HG03575 (cell line): Measurements from ENCODE around the gene SLC17A1.

Experiments
- ATAC-seq: cut with Tn5 transposase; IDR thresholded peaks from one replicate; pipeline ENCODE4 v1.9.1; 2021; ENCODE audit not compliant: unreplicated experiment, insufficient number of reproducible peaks, low FRiP score; ENCODE audit errors: extremely low read depth

SLC17A1 gene

DNA sequence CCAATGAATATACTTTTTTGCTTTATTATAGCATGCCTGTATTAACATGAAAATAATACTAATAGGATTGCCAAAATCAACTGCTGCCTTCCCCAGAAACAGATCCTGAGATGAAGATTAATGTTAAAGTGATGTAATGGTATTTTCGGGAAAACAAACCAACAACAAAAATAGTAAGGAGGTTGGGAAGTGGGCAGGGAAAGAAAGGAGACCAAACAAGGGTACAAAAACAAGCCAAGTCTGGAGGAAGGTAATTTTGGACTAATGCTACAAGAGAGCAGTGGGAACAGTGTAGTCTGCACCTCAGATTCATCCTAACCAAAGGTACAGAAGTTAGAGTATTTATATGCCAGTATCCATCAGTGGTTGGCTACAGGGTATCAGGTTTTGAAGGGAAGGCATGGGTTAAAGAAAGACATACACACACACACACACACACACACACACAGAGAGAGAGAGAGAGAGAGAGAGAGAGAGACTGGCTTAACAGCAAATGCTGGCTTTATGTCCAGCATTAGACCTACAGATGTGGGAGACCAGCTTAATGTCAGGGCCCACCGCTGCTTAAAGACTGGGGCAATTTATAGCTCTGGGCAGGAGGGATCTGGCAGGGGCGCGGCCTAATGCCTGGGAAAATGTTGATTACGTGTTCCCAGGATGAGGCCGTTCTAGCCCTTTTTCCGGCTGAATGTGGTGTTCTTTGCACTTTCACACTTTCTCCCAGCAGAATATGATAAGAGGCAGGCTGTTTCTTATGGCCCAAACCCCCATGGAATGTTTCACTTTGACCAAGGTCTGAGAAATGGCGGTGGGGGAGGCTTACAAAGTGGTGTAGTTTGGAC, 3.8 kb upstream of the SLC17A1 start:
- no peak for ATAC-seq

DNA sequence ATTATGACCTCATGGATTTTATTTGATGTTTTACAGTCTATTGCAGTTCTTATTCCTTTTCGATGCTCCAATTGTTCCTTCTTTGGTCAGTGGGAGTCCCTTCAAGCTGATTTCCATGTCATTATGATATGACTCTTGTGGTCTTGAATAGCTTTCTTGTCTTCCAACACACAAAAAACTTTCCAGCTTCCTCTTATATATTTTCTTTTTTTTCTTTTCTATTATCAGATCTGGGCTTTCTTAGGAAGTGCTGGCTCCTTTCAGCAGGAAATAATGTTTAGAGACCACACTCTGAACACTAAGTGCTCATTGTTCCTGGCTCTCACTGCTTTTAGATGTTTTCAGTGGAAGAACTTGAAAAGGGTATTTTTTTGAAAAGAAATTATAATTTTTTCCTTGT, 3.1 kb upstream of the SLC17A1 start:
- no peak for ATAC-seq

DNA sequence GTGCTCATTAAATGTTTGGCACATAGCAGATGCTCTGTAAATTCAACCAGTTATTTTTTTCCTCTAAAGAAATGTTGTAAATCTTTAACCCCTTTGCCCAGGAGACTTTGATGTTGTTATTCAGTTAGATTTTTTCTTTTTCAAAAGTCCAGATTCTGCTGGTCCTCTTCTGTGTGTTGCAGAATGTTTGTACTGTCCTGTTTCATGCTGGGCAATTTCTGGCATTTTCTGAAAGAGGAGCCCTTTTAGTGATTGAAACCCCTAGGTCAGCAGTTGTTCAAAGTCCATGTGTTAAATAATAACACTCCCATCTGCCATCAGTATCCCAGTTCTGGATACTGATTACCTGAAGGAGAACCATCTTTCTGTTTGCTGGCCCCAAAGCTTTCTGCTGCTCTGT, 1.3 kb upstream of the SLC17A1 start:
- no peak for ATAC-seq

DNA sequence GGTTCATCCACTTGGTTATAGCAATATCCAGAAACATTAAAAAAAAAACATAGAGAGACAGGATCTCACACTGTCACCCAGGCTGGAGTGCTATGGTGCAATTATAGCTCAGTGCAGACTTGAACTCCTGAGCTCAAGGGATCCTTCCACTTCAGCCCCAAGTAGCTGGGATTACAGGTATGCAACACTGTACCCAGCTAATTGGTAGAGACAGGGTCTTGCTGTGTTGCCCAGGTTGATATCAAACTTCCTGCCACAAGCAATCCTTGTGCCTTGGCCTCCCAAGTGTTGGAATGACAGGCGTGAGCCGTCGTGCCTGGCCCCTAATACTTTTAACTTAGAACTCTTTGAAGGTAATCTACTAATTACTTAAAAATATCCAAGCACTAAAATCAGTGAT, 818 bp upstream of the SLC17A1 start:
- ATAC-seq = no peak

DNA sequence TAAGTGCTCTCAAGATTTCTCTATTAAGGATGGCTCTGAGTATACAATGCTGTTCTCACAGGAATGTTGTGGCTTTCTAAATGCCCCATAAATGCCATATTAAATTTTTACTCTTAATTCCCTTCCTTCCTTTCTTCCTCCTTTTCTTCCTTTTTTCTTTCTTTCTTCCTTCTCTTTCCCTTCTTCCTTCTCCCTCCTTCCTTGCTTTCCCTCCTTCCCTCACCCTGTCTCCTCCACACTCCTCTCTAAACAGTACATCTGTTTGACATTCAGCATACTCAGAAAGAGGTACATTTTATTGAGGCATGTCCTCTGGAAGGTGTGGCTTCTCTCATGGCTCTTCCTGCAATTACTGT, 433 bp upstream of the SLC17A1 start:
- no peak for ATAC-seq

DNA sequence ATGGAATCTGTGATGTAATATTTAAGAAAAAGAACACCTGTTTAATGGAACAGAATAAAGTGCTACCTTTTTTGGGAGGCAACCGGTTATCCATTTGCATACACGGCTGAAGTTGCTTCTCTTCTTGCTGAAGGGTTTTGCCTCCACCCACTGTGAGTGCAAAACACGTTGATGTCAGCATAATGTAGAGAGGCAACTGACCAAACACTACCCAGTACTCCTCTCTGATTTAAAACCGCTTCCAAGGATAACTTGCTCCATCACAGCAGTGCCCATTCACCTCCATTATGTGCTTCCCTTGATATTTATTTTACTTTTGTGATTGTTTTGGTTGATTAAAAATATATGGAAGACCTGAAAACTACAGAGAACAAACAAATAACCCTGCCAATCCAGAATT, 1.4 kb downstream of the SLC17A1 start:
- no peak for ATAC-seq

DNA sequence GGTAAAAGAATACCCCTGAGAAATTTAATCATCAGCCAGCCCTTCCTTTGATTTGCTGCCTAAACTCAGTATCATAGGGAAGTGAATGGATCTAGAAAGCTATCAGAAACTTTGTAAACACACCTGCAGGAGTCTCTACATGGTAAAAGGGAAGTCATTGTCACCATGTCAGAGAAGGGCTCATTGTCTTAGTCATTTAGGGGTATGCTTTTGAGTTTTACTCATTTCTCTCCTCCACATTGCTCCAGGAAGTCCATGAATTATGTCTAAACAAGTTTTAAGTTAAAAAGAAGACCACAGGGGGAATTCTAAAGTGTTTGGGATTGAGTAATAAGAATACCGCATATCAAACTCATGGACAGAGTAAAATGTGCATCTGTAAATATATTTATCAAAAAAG, 2.5 kb downstream of the SLC17A1 start:
- no peak for ATAC-seq

DNA sequence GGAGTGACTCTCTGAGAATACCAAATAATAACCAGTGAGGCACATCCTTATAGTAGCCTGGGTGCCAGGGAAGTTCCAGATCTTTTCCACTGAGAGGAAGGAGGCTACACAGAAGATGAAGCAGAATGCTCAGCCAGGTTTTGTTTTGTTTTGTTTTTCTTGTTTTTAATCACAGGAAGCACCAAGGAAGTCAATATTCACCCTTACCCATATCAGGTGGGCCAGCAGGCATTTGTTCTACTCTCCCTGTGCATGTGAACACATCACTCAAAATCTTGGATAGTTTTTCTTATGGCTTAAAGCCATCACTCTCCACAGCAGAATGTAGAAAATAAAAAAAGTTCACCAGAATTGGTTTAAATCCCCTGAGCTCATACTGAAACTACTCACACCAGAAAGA, 10.5 kb downstream of the SLC17A1 start:
- no peak for ATAC-seq

DNA sequence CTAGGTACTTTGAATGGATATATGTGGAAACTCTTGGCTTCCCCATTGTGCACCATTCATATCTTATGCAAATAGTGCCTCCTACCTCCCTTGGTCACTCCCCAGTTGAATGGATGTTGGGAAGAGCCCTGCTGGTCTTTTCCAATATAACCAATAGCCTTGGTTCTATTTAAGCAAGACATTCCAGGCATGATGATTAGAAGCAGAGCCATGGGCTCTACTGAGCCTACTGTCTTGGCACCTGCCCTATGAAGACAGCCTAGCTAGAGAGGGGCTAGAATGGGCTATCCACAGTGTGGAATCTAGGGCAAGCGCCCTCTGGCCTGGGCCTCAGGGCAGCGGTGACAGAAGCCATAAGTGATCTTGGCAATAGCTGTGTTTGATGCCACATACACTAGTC, 15.6 kb downstream of the SLC17A1 start:
- ATAC-seq = no peak

DNA sequence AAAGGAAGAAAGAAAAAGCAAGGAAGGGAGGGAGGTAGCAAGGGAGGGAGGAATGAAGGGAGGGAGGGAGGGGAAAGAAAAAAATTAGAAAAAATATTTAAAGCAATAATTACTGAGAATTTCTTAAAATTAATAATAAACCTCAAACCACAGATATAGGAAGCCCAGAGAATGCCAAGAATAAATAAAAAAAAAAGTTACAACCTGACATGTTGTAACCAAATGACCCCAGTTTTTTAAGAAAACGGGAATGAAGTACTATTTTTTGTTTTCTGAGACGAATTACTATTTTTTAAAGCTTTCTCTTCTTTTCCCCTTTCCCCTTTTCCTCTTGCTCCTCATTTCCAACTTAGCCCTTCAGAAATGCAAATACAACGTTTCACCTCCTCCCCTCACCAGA, 16.7 kb downstream of the SLC17A1 start:
- no peak for ATAC-seq

DNA sequence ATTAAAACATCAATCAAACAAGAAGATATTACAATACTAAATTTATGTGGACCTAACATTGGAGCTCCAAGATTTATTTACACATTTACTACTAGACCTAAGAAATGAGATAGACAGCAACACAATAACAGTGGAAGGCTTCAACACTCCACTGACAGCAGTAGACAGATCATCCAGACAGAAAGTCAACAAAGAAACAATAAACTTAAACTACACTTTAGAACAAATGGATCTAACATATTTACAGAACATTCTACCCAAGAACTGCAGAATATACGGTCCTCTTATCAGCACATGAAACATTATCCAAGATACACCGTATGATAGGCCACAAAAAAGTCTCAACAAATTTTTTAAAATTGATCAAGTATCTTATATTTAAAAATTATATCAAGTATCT, 27.0 kb downstream of the SLC17A1 start:
- no peak for ATAC-seq

DNA sequence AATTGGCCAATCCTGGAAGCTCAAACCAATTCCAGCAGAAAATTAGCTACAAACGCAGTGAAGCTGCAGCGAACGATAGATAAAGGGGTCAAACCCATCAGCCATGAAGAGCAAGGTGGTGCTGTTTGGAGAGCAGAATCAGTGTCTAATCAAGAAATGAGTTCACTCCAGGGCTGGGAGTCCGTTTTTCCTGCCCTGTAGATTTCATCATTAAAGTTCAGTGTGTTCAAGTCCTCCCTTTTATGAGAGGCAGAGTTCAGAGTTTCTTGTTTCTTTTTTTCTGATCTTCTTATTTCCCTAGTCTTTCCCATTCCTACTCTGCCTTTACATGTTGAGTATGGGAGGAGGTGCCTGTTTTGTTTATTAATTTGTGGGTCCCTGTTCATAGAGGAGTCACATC, 30.4 kb downstream of the SLC17A1 start:
- ATAC-seq = no peak

DNA sequence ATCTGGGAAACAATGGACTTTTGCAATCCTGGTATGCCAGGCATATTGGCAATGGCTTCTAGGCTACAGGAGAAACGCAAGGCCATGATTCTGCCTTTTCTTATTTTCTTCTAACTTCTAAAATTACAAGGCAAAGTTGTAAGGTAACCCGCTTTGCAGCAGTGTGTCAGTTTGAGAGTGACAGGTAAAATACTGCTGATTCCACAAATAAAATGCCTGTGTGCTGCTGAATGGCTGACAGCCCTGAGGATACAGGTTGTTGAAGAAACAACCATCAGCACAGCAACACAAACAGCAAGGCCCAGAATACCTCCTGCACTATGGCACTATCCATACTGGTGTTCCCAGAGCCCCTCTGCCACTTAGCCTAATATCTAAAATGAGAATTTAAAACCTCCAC, 37.1 kb downstream of the SLC17A1 start:
- no peak for ATAC-seq

DNA sequence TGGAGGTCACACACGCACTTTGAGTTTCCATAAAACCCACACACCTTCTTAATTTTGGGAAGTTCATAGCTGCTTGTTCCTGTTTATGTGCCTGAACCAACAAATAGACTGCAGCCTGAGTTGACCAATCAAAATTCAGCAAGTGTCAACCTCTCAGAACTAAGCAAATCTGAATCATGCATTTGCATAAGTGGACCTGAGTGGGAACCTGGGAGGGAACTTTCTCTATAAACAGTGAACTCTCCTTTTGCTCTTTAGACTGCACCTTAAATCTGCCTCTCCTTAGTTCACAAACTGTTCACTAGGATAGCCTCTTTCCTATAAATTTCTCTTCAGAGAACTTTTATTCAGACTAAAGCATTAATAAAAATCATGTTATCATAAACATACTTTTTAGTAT, 37.9 kb downstream of the SLC17A1 start:
- ATAC-seq = no peak

DNA sequence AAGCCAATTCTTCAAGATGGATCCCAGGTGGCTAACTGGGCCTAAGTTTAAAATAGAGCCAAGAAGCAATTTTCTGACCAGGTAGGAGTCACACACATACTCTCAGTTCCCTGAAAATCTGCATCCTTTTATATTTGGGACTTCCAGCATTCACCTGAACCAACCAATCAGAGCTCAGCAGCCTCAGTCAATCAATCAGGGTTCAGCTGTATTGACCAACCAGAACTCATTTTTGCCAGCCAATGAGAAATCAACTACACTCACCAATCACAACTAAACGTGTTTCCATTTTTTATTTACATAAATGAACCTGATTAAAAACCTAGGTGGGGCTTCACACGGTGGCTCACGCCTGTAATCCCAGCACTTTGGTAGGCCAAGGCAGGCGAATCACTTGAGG, 39.8 kb downstream of the SLC17A1 start:
- no peak for ATAC-seq

DNA sequence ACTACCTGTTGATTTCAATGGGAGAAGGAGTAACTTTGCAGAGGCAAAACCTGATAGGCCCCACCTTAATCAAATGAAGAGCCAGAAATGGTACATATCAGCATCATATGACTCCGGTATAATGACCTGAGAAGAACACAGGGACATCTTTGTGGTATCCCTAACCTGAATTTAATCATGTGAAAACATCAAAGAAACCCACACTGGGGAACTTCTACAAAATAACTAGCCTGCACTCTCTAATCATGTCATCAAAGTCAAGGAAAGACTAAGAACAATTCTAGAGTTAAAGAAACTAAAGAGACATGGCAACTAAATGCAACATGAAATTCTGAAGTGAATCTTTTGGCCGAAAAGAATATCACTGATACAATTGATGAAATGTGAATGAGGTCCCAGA, 42.4 kb downstream of the SLC17A1 start:
- no peak for ATAC-seq

DNA sequence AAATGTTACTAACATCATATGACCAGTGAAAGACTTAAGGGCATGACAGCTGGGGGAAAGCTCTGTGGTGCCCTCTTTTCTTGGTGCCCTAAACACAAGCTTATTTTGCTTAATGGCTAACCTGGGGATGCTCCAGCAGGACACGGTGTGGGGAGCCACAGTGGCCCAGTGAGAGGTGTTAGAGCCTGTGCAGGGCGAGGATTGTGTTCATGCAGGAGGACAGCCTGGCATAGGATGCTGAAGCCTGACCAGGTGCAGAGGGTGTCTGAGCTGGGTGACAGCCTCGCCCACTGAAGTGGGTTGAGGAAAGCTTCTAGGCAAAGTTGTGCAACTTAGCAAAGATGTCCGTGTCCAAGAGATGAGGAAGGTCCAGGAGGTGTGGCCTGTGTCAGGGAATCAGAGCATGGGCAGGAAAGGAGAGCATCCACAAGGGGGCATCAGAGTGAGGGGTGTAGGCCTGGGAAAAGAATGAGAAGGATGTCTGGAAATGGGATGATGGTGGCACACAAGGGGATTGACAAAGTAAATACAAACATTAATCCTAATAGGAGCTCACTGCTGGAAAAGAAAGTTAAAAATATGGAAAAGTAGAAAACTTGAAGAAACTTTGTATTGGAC, 43.4 kb downstream of the SLC17A1 start:
- no peak for ATAC-seq

DNA sequence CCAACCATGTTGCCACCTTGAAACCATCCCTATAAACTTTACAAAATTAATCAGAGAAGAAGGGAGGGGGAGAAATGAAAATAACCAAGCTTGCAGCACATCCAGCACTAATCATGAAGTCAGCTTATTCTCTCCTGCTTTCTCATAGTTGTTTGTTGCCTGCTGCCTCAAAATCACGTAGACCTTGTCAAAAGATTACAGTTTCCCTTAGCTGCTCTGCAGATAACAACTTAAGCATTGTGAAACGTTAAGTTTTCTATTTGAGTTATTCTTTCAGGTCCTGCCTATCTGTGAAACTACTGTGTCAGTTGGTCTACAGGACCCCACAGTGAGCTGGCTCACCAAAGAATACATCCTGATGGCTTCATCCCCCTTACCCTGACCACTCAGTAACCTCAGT, 44.4 kb downstream of the SLC17A1 start:
- no peak for ATAC-seq

DNA sequence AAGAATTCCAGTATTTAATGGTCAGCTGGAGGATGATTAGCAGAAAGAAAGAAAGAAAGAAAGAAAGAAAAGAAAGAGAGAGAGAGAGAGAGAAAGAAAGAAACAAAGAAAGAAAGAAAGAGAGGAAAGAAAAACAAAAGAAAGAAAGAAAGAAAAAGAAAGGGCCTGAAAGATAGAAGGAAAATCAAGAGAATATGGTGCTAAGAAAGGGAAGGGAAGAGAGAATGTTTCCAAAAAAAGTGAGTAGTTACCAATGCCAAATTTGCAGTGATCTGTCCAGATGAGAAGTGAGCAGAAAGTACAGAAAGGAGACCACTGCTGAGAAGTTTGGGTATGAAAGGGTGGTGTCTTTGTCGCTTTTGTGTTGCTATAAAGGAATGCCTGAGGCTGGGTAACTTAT, 50.7 kb downstream of the SLC17A1 start:
- ATAC-seq = no peak

DNA sequence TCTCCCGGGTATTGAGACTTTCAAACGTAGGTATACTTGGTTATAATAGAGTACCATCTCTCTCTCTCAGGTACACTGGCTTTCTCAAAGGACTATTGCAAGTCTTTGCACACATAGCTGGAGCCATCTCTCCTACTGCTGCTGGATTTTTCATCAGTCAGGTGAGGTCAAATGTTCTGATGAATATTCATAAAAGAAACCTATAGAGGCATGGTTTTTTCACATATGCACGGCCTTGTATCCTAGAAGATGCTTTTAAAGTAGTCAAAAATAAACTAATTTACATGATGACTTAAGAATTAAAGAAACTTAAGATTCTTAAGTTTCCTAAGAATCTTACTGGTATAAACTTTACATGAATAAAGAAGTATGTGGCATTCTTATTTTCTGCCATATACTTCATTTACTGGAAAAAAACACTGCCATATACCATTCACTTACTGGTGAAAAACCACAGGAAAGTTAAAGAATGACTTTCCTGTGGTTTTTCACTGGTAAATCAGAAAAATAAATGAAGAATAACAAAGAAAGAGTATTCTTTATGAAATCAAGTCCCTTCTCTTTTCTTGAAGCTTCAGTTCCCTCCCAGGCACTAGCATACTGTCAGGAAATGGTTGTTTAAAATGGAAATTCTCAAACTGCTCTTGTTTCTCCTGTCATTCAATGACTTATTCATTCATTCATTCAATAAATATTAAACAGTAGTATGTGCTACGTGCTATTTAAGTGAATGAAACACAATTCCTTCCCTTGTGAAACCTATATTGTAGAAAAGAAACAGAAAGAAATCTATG, 53.8 kb downstream of the SLC17A1 start:
- no peak for ATAC-seq
